Amygdala (tissue), 56 donors: ENCODE results near the gene MTF1.

ENCODE experiments used
- DNase-seq, 56 donors: peaks; one replicate each; lab custom pipeline; 2025; lab: John Stamatoyannopoulos, UW

The MTF1 gene

DNA sequence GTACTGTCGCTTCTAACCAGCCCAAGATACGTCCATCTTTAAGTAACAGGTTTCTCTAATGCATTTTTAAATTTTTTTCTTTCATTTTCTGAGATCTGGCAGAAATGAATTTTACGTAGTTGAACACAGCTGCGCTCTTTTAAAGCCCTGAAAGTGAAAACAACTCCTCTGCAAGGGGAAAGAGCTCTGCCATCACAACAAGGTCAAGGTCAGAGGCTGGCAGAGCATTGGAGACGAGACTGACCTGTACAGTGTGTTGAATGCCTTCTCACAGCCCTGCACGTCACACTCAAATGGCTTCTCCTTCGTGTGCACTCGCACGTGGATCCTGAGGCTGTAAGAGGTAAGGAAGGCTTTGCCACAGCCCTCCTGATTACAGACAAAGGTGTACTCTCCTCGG lies 19.7 kb downstream of the MTF1 start:
- DNase-seq: no peak

DNA sequence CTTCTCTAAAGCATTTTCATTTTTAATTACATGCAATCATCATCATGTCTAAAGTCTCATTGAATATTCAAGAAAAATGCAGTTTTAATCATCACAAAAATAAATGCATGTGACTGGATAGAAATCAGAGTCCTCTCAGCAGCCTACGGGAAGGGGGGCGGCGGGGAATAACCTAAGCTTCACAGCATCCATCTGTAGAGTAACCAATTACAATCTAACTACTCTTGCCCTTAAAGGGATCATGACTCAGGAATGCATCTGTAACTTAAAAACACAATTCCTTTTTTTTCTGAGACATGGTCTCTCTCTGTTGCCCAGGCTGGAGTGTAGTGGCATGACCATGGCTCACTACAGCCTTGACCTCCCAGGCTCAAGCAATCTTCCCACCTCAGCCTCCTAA lies 22.6 kb downstream of the MTF1 start:
- no peak for DNase-seq

DNA sequence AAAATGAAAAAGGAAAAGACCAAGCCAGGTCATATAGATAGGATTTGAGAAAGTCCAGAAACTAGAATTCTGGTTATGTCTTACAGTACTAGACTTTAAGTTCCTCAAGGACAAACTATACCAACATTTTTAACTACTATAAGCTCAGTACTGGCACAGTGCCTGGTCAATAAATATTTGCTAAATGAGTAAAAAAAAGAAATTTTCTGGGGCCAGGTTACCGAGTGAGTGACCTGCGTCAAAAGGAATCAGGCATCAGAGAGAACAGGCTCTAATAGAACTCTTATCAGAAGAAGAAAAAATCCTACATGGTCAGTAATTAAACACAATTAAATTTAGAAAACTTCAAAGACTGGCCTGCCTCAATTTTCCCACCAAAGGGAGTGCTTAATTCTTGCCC lies 27.6 kb downstream of the MTF1 start:
- no peak for DNase-seq

DNA sequence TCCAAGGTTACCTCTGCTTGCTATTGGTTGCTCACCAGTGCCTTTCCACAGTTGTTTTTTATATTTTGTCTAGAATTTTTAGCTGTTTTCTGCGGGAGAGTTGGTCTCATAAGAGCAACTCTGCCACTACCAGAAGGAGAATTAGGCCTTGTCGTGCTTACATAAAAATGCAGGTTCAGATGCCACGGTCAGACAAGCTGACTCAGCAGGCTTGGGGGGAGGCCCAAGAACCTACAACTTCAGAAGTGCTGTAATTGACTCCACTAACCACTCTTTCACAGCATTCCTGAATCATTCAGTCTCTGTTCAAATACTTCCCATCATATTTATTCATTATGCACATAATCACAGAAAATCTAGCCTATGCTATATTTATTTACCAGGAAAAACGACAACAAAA lies 28.3 kb downstream of the MTF1 start:
- DNase-seq: no peak

DNA sequence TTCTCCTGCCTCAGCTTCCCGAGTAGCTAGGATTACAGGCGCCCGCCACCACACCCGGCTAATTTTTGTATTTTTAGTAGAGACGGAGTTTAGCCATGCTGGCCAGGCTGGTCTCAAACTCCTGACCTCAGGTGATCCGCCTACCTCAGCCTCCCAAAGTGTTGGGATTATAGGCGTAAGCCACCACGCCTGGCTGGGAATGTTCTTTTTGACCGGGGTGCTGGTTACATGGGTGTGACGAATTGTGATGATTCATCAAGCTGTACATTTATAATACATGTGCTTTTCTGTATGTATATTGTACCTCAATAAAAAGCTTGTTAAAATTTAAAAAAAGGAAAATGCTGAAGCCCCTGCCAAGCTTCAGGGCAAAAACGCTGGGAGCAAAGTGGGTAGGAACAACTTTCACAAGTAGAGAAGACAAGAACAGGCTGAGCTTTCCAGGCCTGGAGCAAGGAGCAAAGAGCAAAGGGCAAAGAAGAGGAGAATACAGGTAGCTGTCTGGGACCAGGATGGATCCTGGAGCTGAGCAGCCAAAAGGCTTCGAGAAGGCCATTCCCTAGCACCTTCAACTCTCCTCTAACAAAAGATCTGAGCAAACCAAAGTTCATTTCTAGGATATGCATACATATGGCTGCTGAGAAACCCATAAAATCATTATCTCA lies 30.9 kb downstream of the MTF1 start:
- no peak for DNase-seq

DNA sequence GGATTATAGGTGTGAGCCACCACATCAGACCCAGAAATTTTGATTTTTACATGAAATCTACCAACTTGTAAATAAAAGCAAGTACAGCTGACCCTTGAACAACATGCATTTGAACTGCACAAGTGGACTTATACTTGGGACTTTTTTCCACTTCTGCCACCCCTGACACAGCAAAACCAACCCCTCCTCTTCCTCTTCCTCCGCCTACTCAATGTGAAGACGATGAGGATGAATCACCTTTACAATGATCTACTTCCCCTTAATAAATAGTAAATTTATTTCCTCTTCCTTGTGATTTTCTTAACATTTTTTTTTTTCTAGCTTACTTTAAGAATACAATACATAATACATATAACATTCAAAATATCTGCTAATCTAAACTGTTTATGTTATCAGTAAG lies 33.9 kb downstream of the MTF1 start:
- DNase-seq: no peak

DNA sequence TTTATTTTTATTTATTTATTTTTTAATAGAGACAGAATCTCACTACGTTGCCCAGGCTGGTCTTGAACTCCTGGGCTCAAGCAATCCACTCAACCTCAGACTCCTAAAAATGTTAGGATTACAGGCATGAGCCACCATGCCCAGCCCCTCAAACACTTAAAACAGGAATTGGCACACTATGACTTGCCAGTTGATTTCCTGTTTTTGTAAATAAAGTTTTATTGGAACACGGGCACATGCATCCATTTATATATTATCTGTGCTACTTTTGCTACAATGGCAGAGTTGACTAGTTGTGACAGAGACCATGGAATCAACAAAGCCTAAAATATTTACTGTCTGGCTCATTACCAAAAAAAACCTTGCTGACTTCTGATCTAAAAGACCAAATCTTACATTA lies 35.4 kb downstream of the MTF1 start:
- no peak for DNase-seq

DNA sequence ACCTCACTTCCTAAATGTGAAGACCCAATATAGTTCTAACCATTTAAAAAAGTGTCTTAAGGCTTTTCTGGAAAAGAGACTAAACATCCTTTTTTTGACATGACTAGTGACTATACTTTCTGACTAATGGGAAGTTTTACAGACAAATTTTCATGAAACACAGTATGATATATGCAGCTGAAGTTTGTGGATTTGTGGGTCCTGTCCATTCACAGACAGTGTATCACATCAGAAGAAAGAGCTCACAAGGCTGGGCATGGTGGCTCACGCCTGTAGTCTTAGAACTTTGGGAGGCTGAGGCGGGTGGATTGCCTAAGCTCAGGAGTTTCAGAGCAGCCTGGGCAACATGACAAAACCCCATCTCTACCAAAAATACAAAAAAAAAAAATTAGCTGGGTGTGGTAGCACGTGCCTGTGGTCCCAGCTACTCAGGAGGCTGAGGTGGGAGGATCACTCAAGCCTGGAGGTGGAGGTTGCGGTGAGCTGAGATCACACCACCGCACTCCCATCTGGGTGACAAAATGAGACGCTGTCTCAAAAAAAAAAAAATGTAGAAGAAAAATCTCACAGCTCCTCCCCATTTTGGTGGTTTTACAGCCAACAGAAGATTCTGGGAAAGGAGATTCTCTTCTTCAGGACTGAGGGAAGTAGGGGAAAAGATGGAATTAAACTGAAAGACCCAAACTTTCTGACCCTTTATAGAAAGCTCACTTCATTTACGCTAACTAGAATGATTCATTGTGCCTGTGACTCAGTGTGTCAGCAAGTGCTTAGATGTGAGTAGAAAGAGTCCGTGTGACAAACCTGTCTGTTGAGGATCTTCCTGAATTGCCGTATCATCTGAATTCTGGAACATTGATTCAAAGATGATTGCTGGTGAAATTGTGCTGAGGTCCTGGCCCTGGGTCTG lies 36.2 kb downstream of the MTF1 start:
- no peak for DNase-seq

DNA sequence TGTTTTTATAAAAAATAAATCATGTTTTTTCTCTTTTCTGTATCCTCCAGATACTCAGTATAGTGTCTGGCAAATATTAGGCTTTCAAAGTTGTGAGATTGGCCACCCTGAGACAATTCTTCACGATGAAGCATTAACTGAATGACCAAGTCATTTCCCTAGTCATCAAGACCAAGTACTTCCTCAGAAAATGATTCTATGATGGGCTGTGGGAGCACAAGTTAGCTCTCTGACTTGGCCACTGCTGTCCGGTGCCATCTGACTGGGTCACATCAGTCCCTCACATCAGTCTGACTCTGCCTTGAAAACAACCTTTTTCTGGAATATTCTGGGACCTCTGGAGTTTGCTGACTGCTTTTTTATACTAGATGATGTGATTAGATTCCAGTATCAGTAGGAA lies 37.9 kb downstream of the MTF1 start:
- DNase-seq: no peak

DNA sequence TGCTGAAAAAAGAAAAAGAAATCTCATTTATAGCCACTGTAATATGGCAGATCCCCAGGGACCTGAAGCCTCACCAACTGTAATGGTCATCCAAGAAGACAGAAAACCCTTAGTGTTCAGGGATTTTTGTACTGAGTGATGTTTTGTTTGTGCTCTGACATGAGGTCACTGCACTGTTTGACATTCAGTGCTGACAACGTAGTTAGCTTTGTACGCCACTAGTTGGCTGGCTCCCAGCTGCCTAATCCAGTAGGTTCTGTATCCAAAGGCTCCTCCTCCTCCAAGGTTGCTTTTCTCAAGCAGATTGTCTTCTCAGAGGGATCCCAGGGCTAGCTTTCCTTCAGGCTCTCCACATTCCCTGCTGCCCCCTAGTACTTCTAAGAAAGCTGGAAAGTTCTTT lies 41.9 kb downstream of the MTF1 start:
- peak in 38 of 56 donors; percentile 10 to 85 (median 51) for DNase-seq

DNA sequence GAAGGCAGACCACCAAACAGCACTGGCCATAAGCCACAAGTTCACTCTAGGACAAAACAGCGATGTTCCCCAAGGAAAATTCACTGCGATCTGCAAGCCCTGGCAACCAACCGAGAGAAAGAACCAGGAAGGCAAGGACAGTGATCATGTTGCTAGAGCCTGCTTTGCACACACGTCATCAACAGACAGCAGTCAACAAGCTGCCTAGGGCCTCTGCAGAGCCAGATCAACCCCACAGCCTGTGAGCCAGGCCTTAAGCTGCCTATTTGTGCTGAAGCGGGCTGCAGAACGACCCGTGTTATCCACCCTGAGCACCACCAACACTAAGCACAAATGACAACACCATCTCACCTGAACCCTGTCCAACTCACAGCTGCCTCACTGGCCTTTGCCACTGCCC lies 45.1 kb downstream of the MTF1 start:
- peak in 23 of 56 donors; percentile 5 to 69 (median 29) for DNase-seq

DNA sequence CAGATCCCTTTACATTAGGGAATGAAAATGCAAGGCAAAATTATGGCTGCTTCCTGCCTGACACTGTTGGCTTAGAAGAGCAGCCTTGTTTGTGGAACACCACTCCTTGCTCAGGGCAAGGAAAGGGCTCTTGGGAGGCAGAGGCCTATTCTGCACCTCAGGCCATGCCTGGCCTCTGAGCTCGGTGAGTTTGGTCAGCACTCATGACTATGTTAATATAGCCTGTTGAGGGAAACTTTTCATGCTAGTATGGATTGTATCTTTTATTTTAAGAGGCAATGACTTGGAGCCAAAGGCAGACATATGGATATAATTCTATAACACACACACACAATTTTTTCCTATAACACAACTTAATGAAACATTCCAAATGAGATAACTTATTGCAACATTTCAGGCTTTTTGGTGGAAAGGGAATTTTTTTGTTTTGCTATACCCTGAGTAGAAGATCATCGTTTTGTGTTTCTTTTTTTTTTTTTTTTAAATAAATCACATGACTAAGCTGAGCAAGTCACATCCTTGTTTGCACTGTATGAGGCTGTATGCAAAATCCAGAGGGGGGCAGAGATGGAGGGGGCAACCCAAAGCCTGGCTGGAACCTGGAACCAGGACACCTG lies 45.8 kb downstream of the MTF1 start:
- DNase-seq: no peak

DNA sequence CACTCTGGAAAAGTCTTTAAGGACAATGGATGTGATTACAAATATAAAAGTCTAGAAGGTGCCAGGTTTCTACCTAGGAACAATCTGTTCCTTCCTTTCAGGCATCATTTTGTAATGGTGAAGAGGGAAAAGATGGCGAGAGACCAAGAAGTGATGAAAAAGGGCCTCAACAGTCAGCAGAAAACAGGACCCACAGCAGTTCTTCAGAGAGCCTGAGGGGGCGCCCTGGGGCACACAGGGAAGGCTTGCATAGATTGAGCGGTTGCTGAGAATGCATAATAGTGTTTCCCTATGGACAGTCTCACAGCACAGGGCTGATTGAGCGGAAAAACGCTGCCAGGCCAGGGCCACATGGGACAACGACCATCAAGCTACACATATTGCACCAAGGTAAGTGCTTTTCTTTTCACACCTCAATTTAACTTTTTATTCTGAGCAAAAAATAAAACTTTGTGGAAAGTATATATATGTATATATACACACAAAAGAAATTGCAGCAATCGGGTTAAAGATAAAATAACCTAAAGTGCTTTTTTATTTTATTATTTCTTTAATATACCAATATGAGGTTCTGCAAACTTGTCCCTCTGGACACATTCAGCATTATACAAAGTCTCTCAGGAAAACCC lies 48.3 kb downstream of the MTF1 start:
- DNase-seq: peak in 38 of 56 donors; percentile 4 to 73 (median 38)

DNA sequence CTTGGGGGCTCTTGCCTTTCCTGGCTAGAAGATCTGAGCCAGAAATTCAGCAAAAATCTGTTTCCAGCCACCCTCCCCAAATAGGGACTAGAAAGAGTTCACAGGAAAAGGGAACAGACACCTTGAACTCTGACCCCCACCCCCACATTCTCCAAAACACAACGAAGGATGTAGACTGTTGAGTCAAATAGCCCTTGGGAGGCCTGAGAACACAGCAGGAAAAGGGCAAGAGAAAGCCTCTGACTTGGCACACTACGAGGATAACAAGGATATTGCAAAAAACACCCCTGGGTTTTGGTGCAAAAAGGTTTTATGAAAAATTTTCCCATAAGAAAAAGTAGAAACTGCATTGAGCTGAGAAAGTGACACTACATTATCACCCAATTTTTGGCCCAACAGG lies 49.5 kb downstream of the MTF1 start:
- DNase-seq: no peak

DNA sequence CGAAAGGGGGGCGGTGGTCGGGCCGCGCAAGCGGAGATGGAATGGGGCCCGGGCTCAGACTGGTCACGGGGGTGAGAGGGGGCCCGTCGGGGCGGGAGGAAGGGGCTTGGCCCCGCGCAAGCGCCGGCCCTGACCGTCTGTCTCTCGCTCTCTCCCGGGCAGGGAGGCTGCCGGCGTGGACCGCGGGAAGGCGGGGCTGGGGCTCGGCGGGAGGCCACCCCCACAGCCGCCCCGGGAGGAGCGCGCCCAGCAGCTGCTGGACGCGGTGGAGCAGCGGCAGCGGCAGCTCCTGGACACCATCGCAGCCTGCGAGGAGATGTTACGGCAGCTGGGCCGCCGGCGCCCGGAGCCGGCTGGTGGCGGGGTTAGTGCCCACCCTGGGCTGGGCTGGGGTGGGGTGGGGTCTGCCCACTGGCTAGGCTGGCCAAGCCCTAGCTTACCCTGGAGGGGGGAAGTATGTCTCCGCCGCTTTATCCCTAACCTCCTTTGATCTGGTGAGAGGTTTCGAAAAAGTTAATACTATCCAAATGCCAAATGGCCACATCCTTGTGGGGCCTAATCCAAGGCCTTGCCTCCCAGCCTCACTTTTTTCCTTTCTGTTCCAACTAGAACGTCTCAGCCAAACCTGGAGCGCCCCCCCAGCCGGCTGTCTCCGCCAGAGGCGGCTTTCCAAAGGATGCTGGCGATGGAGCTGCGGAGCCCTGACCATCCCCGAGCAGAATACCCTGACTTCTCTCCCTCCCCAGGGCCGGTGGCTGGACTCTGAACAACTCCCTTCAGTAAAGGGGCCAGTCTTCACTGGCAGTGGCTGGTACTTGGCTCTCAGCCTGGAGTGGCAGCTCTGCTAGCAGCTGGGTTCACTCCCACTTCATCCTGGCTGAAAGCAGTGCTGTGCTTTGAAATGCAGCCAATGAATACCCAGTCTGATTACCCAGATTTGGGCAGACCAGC lies 50.7 kb downstream of the MTF1 start:
- DNase-seq: peak in 55 of 56 donors; percentile 34 to 96 (median 85)

DNA sequence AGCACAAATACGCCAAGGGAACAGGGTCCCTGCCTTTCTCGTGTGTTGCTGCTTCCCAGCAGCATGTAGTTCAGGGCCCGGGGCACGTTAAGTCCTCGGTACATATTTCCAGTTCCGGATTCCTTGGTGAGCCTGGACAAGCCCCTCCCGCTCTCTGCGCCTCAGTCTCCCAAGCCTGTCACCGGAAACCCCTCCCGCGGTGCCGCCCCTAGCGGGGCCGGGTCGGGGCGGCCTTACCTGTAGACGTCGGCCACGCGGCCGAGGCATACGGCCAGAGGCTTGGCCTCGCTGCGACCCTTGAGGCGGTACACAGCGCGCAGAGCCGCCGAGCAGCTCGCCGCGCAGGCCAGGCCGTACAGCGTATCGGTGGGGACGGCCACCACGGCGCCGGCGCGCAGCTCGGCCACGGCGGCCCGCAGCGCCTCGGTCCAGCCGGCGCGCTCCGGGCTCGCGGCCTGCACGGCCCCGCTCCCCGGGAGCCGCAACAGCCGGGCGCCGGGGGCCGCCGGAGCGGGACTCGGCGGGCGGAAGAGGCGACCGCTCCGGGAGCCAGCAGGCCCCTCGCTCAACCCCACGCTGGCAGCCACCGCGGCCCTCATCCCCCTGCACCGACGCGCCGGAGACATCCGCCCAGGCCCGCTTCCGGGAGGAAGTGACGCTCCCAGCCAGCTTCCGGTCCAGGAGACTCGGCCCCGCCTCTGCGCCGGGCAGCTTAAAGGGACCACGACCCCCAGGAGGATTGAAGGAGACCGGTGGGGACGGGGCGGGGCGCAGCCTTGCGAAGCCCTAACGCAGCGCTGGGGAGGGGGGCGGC lies 51.6 kb downstream of the MTF1 start, which contains the start of the genes C1orf122 and YRDC:
TSS of gene C1orf122 (plus strand) at position 236 of the 814 bp plus-strand sequence. CDS start 615 bp downstream, outside the sequence.
TSS of gene YRDC (minus strand) at position 654 of the 814 bp plus-strand sequence. CDS start at position 626, 28 bp downstream.
- peak; percentile 67 to 96 (median 88) for DNase-seq

DNA sequence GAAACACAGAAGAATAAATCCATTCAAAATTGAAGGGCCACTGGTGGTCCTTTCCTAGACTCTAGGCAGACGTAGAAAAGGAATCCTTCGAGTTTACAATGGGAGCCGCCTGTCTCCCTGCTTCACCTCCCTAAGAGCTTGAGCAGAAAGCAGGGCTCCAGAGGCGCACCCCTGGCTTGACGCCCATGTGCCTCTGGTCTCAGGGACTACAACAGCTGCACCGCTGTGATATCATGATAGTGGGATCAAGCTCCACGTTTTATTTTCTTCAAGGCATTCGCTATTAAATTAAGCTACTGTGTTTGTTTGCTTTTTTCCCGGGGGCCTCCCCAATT lies 52.2 kb downstream of the MTF1 start:
- DNase-seq: no peak

DNA sequence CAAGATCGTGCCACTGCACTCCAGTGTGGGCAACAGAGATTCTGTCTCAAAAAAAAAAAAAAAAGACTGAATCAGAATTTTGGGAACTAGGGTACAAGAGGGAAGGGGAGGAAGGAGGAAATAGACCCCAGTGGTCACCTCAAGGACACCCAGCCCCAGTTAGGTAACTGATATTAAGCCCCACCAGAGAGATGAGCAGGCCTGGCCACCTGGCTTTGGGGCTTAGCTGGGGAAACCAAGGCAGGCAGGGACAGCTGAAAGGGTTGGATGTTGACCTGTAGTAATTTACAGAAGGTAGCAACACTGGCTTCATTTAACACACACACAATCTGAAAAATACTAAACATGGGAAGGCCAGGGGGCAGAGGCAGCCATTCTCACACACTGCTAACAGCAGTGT lies 57.0 kb downstream of the MTF1 start:
- DNase-seq: no peak
